ENCODE measurements around the gene USP21. TPM values are rescaled to one million over a fixed set of nuclear protein-coding genes. Genes with fewer than 3 reads are reported as not detected.
A peak's percentile ranks its signal among the peaks of the same experiment; 100 is the strongest.

USP21 gene
- total RNA-seq, 6 experiments from 2014 or later, result 6.9 to 11.1 (median 8.8) TPM

DNA sequence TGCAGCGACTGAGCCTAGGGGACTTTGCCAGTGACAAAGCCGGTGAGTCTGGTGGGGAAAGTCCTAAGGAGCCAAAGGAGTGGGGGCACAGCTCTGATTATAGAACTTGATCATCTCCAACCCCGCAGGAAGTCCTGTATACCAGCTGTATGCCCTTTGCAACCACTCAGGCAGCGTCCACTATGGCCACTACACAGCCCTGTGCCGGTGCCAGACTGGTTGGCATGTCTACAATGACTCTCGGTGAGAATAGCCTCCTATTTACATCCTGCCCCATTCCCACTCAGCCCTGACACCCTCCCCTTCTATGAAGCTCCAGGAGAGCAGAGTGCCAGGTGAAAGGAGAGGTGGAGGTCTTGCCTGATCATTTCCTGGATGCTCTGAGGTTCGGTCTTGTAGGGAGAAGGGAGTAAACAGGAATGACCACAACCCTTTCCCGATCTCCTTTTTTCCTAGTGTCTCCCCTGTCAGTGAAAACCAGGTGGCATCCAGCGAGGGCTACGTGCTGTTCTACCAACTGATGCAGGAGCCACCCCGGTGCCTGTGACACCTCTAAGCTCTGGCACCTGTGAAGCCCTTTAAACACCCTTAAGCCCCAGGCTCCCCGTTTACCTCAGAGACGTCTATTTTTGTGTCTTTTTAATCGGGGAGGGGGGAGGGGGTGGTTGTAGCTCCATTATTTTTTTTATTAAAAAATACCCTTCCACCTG lies 5.8 kb downstream of the USP21 start:
- Histone ChIP-seq H3K27me3 (no peaks in the 10 kb centered on the region), H3K9me3 (no peaks in the 10 kb centered on the region), H3K27ac (peak overlapping the region; percentile 59 to 67 (median 61)), H3K4me3 (peak overlapping the region in 1 of 3 donors; percentile 71), H3K36me3 (peaks cover 0 to 17% (median 0%) of the 10 kb centered on the region in 4 donors), H3K4me1 (peaks cover 0 to 13% (median 3%) of the 10 kb centered on the region in 4 donors)
- TF ChIP-seq CTCF (IDR thresholded peaks at IDR 0.05) (no peak), POLR2A (IDR thresholded peaks at IDR 0.05) (no peak)
- DNase-seq (no peak), ATAC-seq (no peak)
- 57% methylated on average over 8 of the region's 14 CpGs for WGBS (ENCODE audit: insufficient coverage, low coverage, low lambda C conversion rate, missing lambda C conversion rate)
- intact Hi-C loops (cut with DNase I), result no loop called here

GRCh38 chr1:161165742-161166668 lies 6.7 kb downstream of the USP21 start, which contains the start of gene PPOX:
TSS of gene PPOX (plus strand) at chr1:161166426. CDS start at chr1:161166848, 422 bp downstream.
- peaks cover 0 to 23% (median under 1%) of the 10 kb centered on the region in 4 donors for H3K36me3 ChIP-seq
- intact Hi-C loops (cut with DNase I), result no loop called here
- H3K27ac ChIP-seq, result peak within 1 kb of the TSS; percentile 59 to 67 (median 61)
- H3K27me3 ChIP-seq, result no peaks in the 10 kb centered on the region
- peaks cover 0 to 7% (median 3%) of the 10 kb centered on the region in 4 donors for H3K4me1 ChIP-seq
- H3K9me3 ChIP-seq, result no peaks in the 10 kb centered on the region
- TF ChIP-seq CTCF (IDR thresholded peaks at IDR 0.05), result peak; percentile 11 to 46 (median 30)
- peak; percentile 48 for TF ChIP-seq POLR2A (IDR thresholded peaks at IDR 0.05)
- DNase-seq (peak; percentile 95 to 98 (median 97)), ATAC-seq (peak; percentile 94 to 96 (median 94))
- H3K4me3 ChIP-seq, result peak within 1 kb of the TSS; percentile 67 to 77 (median 71)
- 0% methylated on average over 19 of the region's 54 CpGs for WGBS (ENCODE audit: insufficient coverage, low coverage, low lambda C conversion rate, missing lambda C conversion rate)

DNA sequence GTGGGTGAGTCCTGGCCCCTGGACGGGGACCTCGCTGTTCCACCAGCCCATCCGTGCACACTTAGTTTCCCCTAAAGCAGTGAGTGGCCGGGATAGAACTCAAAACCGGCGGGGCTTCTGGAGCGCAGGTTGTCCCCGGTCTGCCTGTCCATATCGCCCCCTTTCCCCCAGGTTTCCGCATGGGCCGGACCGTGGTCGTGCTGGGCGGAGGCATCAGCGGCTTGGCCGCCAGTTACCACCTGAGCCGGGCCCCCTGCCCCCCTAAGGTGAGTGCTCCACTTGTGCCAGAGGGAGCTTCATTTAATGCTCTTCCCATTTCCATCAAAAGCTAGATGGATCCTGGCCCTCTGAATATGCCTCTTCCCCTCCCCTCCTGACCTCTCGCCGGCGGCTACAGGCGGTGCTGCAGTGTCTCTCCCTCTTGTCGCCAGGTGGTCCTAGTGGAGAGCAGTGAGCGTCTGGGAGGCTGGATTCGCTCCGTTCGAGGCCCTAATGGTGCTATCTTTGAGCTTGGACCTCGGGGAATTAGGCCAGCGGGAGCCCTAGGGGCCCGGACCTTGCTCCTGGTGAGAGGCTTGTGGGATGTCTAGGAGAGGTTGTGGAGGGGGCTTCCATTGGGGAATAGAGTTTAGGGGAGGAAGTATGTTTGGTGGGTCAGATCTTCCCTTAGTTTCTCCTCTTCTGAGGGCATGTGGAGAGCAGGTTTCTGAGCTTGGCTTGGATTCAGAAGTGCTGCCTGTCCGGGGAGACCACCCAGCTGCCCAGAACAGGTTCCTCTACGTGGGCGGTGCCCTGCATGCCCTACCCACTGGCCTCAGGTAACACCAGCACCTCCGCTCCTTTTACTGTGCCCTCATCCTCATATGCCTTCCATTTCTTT lies 7.6 kb downstream of the USP21 start:
- peak overlapping the region; percentile 67 to 77 (median 71) for H3K4me3 ChIP-seq
- WGBS (ENCODE audit: insufficient coverage, low coverage, low lambda C conversion rate, missing lambda C conversion rate), result 11% methylated on average over 25 of the region's 33 CpGs
- peak in 1 of 3 donors; percentile 55 for DNase-seq
- H3K27me3 ChIP-seq, result no peaks in the 10 kb centered on the region
- intact Hi-C loops (cut with DNase I), result no loop called here
- H3K27ac ChIP-seq, result peak overlapping the region; percentile 27 to 61 (median 59)
- H3K4me1 ChIP-seq, result peaks cover 0 to 7% (median 3%) of the 10 kb centered on the region in 4 donors
- ATAC-seq, result peak in 1 of 4 donors; percentile 0
- TF ChIP-seq POLR2A (IDR thresholded peaks at IDR 0.05) (no peak), CTCF (IDR thresholded peaks at IDR 0.05) (no peak)
- no peaks in the 10 kb centered on the region for H3K9me3 ChIP-seq
- H3K36me3 ChIP-seq, result peaks cover 0 to 29% (median 5%) of the 10 kb centered on the region in 4 donors

- DNase-seq (no peak), ATAC-seq (no peak)
- 90% methylated on average over 2 of the region's 9 CpGs for WGBS (ENCODE audit: insufficient coverage, low coverage, low lambda C conversion rate, missing lambda C conversion rate)
- no peak overlapping the region for H3K27ac ChIP-seq
- H3K36me3 ChIP-seq, result peaks cover 0 to 28% (median 9%) of the 10 kb centered on the region in 4 donors
- no peak for TF ChIP-seq POLR2A (IDR thresholded peaks at IDR 0.05)
- TF ChIP-seq CTCF (IDR thresholded peaks at IDR 0.05), result no peak
- peaks cover 0 to 16% (median 8%) of the 10 kb centered on the region in 4 donors for H3K4me1 ChIP-seq
- no peaks in the 10 kb centered on the region for H3K9me3 ChIP-seq
- intact Hi-C loops (cut with DNase I), result no loop called here
- no peak overlapping the region for H3K4me3 ChIP-seq
- H3K27me3 ChIP-seq, result no peaks in the 10 kb centered on the region
Observed at GRCh38 chr1:161168906-161169305, 9.6 kb downstream of the USP21 start.
